NCI-H187 treated with DMSO at 0.1 percent for 48 hours (cell line): ENCODE measurements around the gene SOCS7.

Experiments used
- DNase-seq: peaks from one replicate; lab custom pipeline; 2025; lab: John Stamatoyannopoulos, UW

The SOCS7 gene

DNA sequence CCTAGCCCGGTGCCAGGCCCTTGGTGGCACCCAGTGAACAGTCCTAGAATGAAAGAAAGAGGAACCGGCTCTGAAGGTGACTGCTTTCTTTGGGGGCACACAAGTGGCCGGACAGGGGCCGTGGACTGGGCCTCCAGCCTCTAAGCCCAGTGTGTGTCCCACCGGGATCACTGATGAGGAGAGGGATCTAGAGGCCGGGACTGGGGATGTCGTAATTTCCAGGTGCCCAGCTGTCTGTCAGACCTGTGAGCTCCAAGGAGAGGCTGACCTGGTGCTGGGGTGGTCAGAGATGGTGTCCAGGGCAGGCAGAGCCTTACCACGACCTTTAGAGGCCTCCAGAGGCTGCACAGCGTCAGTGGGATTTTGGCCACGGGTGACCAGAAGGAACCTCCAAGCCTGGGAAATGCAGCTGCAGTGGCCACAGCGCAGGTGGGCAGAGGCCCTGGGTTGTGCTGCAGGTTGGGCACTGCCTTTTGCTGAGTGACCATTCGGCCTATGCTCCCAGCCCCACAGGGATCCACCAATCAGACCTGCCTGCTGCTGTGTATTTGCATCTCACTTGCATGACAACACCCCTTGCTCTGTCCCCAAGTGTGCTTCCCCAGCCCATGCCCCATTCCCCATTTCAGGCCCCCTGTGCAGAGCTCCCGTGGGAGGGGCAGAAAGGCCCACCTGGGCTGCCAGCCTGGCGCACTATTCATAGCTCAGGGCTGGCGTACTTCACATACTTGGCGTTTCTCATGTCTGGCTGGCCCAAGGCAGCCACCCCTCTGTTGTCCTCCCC, 89.2 kb downstream of the SOCS7 start:
- DNase-seq = no peak

DNA sequence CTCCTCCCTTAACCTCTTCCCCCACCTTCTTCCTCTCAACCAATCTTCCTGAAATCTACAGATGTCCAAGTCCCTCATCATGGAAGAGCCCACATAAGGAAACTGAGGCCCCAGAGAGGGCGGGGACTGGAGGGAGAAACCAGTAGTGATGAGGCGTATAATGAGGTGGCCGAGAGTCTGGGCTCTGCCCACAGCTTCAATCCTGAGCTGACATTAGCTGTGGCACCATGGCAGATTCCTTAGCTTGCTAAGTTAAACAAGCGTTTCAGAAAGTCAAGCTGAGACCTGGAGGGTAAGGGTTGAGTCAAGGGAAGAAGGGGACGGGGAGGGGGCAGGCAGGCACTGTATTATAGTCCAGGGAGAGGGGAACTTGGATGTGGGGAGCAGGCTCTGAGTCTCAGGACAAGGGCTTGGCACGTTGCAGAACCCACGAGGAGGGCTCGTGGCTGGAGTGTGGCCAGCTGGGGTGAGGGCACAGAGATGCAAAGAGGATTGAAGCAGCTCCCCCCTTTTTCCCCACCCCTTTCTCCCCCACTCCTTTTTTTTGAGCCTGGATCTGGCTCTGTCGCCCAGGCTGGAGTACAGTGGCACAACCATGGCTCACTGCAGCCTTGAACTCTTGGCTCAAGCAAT, 89.9 kb downstream of the SOCS7 start:
- DNase-seq = no peak

DNA sequence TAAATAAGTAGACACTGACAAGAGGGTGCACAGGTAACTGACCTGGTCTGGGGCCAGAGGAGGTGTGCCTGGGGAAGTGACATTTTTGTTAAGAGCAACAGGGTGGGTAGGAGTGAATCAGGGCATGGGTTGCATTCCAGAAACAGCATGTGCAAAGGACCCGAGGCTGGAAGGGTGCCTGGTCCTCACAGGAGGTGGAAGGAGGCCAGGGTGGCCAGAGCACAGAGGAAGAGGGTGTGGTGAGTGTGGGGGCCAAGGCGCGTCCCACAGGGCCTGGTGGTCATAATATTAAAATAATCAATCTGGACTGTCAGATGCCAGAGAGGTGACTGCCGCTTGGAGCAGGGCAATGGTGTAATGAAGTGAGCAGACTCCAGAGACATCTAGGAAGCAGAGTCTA, 90.9 kb downstream of the SOCS7 start:
- DNase-seq = no peak

DNA sequence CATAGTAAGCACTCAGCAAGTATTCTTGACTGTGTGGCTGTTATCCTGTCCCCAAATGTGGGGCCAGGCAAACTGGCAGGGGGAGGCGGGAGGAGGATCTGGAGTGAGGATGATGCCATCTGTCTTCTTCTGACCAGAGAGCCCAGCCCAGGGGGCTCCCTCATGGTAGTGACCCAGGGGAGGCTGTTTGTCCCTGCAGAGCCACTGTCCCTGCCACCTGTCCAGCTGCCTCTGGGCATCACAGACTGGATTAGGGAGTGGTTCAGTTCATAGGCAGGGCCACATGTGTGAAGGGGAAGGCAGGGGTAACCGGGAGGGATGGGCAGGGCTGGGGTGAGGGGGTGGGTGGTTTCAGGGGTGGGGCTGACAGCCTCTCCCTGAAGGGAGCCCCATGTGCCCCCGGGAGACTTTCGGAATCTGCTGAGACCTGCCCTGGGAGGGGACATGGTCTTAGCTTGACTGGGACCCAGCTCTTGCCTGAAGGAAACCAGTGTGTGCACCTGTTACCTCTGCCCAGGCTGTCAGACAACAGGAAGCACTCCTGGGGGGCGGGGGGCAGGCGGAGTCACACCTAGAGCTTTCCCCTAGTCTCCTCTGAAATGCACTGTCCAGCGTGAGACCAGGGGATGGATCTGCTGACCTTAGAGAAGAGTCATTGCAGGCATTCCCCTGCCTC, 91.8 kb downstream of the SOCS7 start:
- no peak for DNase-seq

DNA sequence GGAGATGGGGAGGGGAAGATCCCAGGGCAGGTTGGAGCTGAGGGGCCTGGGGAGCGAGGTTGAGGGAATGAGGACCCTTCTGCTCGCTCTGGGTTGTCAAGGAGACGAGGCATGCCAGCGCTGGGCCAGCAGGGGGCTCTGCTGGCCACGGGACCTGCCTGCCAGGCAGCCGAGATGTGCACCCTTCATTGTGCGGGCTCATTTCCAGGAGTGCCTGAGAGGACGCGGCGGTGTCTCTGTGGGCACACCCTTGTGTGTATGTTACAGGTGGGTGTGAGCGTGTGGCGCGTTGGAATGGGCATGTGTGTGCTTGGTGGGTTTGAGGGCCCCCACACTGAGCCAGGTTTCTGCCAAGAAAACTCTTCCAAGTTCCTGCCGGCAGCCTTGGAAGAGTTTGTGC, 92.5 kb downstream of the SOCS7 start:
- DNase-seq = no peak

DNA sequence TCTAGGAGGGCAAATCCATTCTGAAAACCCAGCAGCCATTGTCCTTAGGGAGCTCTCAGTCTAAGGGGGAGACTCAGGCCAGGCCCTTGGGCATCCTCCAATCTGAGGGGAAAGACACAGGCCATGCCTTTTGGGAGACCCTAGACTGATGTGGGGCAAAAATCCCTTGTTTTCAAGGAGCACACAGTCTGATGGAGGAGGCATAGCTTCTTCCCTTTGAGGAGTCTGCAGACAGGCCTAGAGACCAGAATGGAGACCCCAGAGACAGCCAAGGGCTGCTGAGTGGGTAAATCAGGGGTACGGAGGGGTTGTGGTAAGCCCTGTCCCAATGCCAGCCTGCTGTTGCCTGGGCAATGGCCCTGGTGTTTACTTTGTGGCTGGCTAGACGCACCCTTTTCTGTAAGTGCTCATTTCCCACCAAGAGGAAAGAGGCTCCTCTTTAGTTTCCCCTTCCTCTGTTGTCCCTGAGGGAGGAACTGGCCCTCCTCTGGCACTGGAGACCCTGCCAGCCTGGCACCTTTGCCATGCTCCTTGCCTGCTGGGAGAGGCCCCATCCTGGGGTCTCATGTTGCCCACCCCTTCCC, 96.0 kb downstream of the SOCS7 start:
- no peak for DNase-seq

DNA sequence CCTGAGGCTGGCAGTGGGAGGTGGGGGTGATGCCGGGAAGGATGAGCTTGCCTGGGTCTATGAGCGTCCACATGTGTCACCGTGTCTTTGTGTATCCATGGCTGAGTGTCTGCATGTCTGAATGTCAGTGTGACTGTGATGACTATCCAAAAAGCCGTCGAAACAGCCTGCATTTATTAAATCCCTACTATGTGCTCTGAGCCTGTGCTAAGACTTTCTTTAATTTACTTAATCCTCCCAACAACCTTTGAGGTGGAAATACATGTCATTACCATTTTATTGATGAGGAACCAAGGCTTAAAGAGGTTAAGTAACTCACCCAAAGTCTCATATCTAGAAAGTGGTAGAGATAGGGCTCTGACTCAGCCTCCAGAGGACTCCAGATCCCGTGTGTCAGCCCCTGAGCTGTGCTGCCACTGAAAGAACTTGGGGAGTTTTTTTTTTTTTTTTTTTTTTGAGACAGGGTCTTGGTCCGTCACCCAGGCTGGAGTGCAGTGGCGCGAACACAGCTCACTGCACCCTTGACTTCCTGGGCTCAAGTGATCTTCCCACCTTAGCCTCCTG, 96.6 kb downstream of the SOCS7 start:
- DNase-seq = no peak

DNA sequence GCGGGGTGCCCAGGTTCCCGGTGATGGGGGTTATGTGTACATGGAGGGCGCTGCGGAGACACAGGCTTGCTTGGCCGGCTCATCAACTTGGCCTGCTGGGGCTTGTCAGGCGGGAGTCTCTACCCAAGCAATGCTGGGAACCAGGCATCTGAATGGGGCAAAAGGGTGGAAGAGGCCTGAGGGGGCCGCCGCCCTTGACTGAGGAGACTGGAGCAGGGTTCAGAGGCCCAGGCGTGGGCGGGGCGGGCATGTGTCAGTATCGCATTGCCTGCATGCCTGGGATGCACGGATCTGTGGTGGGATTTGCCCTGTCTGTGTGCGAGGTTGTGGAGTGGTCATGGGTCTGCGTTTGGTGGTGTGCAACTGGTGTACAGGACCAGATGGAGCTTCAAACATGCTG, 97.7 kb downstream of the SOCS7 start:
- no peak for DNase-seq

DNA sequence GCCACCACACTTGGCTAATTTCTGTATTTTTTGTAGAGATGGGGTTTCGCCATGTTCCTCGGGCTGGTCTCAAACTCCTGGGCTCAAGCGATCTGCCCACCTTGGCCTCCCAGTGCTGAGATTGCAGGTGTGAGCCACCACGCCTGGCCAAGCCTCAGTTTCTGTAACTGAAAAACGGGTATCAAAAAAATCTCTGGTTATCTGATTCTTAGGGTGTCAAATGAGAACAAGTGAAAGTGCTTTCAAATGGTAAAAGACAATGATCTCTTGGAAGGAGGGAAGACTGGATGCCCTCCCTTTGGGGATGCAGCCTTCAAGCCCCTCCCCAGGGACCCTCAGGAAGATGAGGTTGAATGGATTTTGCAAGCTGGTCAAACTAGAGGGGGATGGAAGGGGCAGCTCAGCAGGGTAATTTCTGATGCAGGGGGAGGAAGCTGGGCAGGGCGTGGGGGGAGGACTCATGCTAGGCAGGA, 98.9 kb downstream of the SOCS7 start:
- no peak for DNase-seq

DNA sequence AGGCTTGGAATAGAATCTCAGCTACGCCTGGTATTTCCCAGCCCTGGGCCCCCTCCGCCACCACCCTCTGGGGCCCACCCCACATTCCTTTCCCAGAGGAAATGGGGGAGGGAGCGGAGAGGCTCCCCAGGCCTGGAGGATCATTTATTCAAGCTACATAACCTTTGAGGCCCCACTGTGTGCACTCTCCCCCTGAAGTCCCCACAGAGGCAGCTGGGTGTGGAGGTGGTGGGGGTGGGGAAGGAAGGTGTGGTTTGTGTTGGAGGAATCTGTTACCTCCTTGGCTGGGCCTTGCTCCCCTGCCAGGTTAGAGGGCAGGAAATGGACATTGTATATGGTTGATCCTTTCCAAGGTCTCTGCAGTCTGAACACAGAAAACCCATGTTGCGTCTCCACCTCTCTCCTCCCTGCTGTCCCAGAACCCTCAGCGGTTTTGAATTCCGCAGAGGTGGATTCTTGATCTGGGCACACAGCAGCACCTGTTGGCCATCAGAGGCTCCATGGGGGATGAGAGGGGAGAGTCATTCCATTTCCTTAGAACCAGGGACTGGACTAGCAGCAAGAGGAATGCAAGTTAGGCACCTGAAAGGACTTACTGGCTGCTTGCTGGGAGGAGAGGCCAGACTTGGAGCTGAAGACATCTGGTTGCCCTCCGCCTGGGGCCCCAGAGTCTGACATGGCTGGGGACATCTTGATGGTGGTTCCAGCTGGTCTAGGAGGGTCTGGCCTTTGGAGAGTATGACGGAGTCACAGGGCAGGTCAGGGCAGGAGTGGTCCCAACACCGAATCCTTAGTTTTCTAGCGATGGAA, 99.6 kb downstream of the SOCS7 start:
- no peak for DNase-seq

DNA sequence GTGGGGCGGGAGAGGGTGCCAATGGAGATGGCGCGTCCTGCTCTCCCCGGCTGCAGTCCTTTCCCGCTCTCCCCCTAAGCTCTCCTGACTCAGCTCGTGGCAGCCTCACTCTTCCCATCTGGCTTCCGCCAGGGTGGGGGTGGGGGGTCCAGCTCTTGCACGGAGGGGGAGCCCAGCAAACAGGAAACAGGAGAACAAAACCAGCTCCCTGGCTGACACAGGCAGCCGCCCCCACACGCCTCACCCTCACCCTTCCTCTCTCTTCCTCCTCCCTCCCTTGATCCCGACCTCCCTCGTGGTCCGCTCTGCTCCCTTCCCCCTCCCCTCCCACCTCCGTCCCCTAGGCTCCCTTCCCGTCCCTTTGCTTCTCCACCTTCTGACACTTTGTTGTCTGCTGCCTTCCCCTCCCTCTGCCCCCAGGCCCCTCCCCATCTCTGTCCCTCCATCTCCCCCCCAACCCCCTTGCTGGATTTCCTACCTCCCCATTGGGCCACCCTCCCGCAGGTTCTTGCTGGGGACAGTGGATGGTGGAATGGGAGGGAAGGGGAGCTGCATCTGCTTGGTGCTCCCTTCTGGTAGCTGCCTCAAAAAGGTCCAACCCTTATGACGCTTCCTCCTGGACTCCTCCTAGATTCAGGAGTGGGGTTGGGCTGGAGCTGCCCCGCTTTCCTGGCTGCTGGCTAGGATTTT, 100.3 kb downstream of the SOCS7 start:
- no peak for DNase-seq

DNA sequence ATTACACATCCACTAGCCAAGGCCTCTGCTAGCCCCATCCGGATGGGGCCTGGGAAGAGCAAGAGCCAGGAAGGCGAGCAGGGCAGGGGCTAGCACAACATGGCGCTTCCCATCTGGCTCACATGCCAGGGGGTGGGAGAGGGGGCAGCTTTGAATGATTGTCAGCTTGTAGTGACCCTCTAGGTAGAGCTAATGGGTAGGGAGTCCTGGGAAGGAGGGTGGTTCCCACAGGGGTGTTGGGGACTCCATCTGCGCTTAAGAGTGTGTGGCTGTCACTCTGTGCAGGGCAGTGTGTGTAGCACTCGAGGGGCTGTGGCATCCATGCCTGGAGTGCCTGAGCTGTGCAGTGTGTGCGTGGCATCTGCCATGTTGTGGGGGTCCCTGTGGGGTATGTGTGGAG, 101.1 kb downstream of the SOCS7 start:
- no peak for DNase-seq

DNA sequence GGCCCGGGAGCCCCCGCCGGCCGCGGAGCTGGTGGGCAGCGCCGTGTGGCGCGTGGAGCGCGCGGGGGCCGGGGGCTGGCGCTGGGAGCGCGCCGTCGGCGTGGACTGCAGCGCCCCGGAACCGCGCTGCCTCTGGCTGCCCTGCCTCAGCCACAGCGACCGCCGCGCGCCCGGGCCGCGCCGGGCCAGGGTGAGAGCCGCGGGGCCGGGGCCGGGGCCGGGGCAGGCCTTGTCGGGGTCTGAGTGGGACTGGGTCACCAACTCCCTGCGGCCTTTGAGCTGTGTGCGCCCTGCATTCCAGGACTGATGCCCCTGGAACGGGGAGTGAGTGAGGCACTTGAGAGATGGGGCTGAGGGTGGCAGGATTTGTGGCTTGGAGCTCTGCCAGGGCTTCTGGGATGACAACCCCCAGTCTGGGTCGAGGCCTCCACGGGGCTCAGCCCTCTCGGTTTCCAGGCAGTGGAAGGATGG, 102.3 kb downstream of the SOCS7 start:
- no peak for DNase-seq

DNA sequence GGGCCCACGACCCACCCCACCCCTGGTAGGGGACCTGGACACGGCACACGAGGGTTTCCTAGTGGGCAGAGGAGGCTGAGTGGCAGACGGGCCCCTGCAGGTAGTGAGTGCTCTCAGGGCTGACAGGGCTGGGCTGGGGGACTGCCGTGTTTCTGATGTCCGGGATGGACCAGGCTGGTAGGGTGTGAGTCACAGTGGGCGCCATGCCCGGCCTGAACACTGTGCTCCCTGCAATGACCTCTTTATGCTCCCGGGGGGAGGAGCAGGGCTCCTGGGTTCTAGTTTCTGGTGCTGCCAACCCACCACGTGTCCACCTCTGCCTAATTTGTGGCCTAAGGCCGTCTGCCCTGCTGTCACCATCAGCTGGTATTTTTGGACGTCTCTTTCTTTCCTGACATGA, 102.9 kb downstream of the SOCS7 start:
- DNase-seq = no peak
